Activated CD4-positive, alpha-beta T cell treated with anti-CD3 and anti-CD28 coated beads, Interleukin-2, amount 10 ng/mL, durations not matched to agents 24 days and 14 days (primary cell): Measurements from ENCODE around the gene ITPR3. TPM values are rescaled to one million over a fixed set of nuclear protein-coding genes. Genes with fewer than 3 reads are reported as not detected.

ENCODE experiments used
- DNase-seq: peaks from one replicate; pipeline ENCODE4 v3.0.0; 2022
- H3K27ac Mint-ChIP-seq: one replicate; pipeline ENCODE4 v1.8.0; 2022; ENCODE audit warnings: mild to moderate bottlenecking, mixed read lengths
- H3K27me3 Mint-ChIP-seq: one replicate; pipeline ENCODE4 v1.8.0; 2022; ENCODE audit warnings: mixed read lengths
- H3K36me3 Mint-ChIP-seq: one replicate; pipeline ENCODE4 v1.8.0; 2022; ENCODE audit warnings: low read depth, mild to moderate bottlenecking, mixed read lengths
- H3K4me1 Mint-ChIP-seq: one replicate; pipeline ENCODE4 v1.8.0; 2021; ENCODE audit warnings: mixed read lengths
- H3K4me3 Mint-ChIP-seq: one replicate; pipeline ENCODE4 v1.8.0; 2022; ENCODE audit warnings: mild to moderate bottlenecking, moderate library complexity, mixed read lengths
- H3K9me3 Mint-ChIP-seq: one replicate; pipeline ENCODE4 v1.8.0; 2021; ENCODE audit warnings: mixed read lengths
- intact Hi-C: fragments of 100-400 bp; cut with micrococcal nuclease; formaldehyde crosslinking; loops from one replicate; pipeline ENCODE4 v1.15.1; 2023
- total RNA-seq: library from RNA; stranded (reverse); gene quantifications from 2 replicates; pipeline ENCODE4 v1.2.3, GENCODE V29; 2022

Gene ITPR3
- 45.5 and 45.6 TPM in 2 replicates for total RNA-seq

DNA sequence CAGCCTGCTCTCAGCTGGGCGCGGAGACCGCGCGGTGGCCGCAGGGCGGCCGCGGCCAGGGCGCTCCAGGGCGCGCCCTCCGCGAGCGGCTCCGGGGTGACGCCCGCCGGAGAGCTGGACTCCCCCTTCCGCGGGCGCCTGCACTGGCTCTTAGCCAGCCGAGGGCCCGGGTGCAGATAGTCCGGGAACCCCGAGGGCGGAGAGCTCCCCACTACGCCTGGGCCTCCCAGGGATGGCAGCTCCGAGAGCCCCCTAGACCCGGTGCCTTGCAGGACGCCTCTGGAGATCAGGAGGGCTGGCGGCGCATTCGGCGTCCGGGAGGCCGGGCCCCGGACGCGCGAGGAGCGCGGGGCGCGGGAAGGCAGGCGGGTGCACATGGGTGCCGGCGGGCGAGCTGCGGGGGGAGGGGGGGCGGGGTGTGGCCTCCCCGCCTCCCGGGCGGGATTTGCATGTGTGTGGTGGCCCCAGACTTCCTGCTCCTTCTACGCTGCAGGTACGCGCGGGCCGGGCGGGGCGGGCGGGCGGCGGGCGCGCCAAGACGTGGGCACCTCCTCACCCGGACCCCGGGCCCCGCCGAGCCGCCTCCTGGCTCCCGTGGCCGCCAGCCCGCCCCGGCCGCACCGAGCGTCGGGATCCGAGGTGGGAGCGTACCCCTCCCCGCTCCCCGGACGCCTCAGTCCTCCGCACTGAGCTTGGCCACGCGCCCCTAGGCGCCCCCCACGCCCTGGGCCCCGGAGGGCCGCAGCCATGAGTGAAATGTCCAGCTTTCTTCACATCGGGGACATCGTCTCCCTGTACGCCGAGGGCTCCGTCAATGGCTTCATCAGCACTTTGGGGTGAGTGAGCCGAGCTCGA, at the start of gene ITPR3:
Gene ITPR3, plus strand, starts transcription at position 467 of the 855 bp plus-strand sequence. Its CDS starts 281 bp downstream, at position 748.
- Mint-ChIP-seq H3K4me3 (peak within 1 kb of the TSS; percentile 96), H3K9me3 (no peaks in the 10 kb centered on the region), H3K36me3 (peaks cover 18% of the 10 kb centered on the region), H3K27me3 (no peaks in the 10 kb centered on the region), H3K4me1 (peaks cover 48% of the 10 kb centered on the region), H3K27ac (peak within 1 kb of the TSS; percentile 91)
- intact Hi-C loops, result loop anchor here (1.0 to 5.0 kb wide), 5 partner anchors 36 to 230 kb away; partner anchors contain the start of genes BAK1, CUTA, KIFC1 and ZBTB9
- DNase-seq, result peak; percentile 92

DNA sequence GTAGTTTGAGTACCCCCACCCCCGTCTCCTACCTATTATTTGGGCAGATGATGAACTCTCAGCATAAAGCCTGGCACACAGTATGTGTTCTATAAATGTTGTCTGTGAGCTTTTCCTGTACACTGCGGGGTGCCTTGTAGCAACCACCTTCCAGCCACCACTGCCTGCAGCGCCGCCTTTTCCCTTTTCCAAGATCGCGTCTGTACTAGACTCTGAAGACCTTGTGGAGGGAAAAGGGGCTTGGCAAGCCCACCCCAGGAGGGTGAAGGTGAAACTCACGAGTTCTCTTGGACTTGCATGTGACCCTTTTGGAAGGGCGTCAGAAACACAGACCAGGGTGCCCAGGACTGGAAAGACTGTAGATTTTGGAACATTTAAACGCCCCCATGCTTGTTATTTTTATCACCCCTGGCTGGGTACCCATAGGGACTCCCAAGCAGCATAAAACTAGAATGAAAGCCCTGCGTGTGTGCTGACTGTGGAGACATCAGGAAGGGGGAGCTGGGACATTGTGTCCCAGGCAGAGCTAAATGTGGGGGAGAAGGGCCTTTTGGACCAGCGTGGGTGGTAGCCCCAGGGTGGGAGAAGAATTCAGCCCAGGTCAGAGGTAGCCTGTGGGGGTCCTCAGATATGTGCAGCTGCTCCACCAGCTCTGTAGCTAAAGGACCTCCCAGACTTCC, 49.3 kb upstream of the ITPR3 start:
- peaks cover 59% of the 10 kb centered on the region for H3K36me3 Mint-ChIP-seq
- DNase-seq, result no peak
- peaks cover 52% of the 10 kb centered on the region for H3K4me1 Mint-ChIP-seq
- peak overlapping the region; percentile 86 for H3K4me3 Mint-ChIP-seq
- intact Hi-C loops, result loop anchor here (1.0 to 10.0 kb wide), 6 partner anchors 9 to 257 kb away; partner anchors contain the start of genes BAK1, CUTA, TAPBP and ZBTB22
- H3K27me3 Mint-ChIP-seq, result no peaks in the 10 kb centered on the region
- H3K27ac Mint-ChIP-seq, result peak overlapping the region; percentile 99
- no peaks in the 10 kb centered on the region for H3K9me3 Mint-ChIP-seq

DNA sequence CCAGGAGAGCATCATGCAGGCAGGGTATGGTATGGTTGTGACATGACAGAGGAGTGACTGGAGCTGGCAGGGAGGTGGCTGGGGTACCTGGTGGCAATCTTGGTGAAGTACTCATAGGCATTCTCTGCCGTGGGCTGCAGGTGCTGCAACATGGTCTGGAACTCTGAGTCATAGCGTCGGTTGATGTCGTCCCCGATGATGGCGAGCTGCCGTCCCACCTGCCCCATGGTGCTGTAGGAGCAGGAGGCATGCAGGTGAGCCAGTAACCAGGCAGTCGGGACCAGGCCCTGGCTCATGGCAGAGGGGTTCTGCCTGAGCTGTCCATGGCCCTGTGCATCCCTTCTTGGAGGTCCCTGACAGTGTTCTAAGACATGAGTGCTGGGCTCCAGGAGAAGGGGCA, 45.9 kb upstream of the ITPR3 start:
- Mint-ChIP-seq H3K27ac (no peak overlapping the region), H3K27me3 (no peaks in the 10 kb centered on the region), H3K4me1 (peaks cover 54% of the 10 kb centered on the region), H3K4me3 (no peak overlapping the region), H3K36me3 (peaks cover 54% of the 10 kb centered on the region), H3K9me3 (no peaks in the 10 kb centered on the region)
- peak; percentile 55 for DNase-seq
- intact Hi-C loops, result loop anchor here (10.0 kb wide), 1 partner anchor 260 kb away; the partner anchor contains the start of genes TAPBP and ZBTB22

DNA sequence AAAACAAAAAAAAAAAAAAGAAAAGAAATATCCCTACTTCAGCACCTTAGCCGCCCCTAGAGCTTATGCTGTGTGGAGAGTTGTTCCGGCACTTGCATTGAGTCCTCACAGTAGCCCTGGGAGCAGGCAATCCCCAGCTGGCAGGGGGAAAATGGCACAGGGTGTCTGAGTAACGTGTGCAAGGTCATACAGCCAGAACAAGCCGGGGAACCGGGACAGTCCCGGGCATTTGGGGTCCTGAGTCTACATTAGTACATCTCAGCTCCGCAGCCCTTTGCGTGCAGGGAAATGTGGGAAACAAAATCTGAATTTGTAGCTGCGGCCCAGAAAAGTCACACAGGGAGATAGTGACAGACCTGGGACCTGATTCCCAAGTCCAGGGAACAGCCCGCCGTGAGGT, 44.5 kb upstream of the ITPR3 start:
- Mint-ChIP-seq H3K27ac (peak overlapping the region; percentile 65), H3K27me3 (no peaks in the 10 kb centered on the region), H3K4me1 (peaks cover 42% of the 10 kb centered on the region), H3K4me3 (no peak overlapping the region), H3K9me3 (no peaks in the 10 kb centered on the region), H3K36me3 (peaks cover 45% of the 10 kb centered on the region)
- intact Hi-C loops, result loop anchor here (10.0 kb wide), 1 partner anchor 262 kb away; the partner anchor contains the start of genes TAPBP and ZBTB22
- no peak for DNase-seq

DNA sequence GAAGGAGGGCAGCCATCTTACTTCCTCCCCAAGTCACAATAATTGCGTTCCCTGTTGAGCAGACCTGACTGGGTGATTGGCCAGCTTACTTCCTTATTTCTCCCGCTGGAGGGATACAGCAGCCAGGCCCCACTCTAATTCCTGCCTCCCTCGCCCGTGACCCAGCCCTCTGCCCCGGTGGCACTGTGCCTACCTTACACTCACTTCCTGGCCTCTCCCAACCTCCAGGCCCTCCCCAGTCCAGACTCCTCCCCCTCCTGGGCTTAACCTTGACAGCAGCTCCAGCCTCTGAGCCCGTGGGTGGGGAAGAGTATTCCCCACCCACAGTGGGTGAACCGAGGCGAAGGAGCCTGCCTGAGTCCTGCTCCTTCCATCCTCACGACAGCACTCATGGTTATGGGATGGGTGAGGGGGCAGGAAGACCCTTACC, 44.0 kb upstream of the ITPR3 start:
- no peak for DNase-seq
- intact Hi-C loops, result loop anchor here (10.0 kb wide), 1 partner anchor 262 kb away; the partner anchor contains the start of genes TAPBP and ZBTB22
- H3K4me1 Mint-ChIP-seq, result peaks cover 38% of the 10 kb centered on the region
- no peaks in the 10 kb centered on the region for H3K27me3 Mint-ChIP-seq
- H3K9me3 Mint-ChIP-seq, result no peaks in the 10 kb centered on the region
- H3K36me3 Mint-ChIP-seq, result peaks cover 41% of the 10 kb centered on the region
- peak overlapping the region; percentile 94 for H3K4me3 Mint-ChIP-seq
- peak overlapping the region; percentile 92 for H3K27ac Mint-ChIP-seq

DNA sequence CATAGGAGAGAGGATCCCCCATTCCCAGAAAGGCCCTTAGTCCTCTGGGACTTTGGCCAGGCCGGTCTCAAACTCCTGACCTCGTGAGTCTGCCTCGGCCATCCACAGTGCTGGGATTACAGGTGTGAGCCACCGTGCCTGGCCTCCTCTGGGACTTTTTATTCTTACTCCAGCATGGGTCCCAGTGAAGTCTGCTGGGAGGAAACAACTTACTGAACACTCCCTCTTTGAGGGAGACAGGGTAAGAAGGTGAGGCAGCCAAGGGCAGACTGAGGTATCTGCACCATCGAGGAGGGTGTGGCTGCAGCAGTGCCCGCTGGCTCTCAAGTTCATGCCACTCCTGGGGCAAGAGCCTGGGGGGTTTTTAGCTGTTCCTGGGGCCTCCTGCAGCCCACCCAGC, 43.4 kb upstream of the ITPR3 start:
- DNase-seq, result no peak
- Mint-ChIP-seq H3K27me3 (no peaks in the 10 kb centered on the region), H3K9me3 (no peaks in the 10 kb centered on the region), H3K36me3 (peaks cover 37% of the 10 kb centered on the region), H3K27ac (peak overlapping the region; percentile 92), H3K4me3 (peak overlapping the region; percentile 94), H3K4me1 (peaks cover 34% of the 10 kb centered on the region)
- intact Hi-C loops, result loop anchor here (10.0 kb wide), 1 partner anchor 263 kb away; the partner anchor contains the start of genes TAPBP and ZBTB22

DNA sequence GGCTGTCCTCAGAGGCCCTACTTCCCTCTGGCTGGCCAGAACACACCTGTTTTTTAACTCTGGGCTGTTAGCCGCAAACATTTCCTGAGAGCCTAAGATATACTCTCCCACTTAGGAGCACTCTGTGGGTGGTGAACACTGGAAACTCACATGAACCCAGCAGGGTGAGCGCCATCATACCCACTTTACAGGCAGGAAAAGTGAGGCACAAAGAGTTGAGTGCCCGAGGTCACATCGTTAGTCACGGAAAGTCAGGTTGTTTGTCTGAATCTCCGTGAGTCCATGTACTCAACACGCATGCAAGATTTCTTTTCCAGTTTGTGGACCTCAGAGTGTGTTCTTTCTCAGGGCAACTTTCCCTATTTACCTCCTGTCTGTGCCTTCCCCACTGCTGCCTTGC, 43.0 kb upstream of the ITPR3 start:
- intact Hi-C loops, result loop anchor here (10.0 kb wide), 1 partner anchor 263 kb away; the partner anchor contains the start of genes TAPBP and ZBTB22
- Mint-ChIP-seq H3K27me3 (no peaks in the 10 kb centered on the region), H3K4me3 (peak overlapping the region; percentile 94), H3K27ac (peak overlapping the region; percentile 92), H3K4me1 (peaks cover 34% of the 10 kb centered on the region), H3K36me3 (peaks cover 37% of the 10 kb centered on the region), H3K9me3 (no peaks in the 10 kb centered on the region)
- no peak for DNase-seq

DNA sequence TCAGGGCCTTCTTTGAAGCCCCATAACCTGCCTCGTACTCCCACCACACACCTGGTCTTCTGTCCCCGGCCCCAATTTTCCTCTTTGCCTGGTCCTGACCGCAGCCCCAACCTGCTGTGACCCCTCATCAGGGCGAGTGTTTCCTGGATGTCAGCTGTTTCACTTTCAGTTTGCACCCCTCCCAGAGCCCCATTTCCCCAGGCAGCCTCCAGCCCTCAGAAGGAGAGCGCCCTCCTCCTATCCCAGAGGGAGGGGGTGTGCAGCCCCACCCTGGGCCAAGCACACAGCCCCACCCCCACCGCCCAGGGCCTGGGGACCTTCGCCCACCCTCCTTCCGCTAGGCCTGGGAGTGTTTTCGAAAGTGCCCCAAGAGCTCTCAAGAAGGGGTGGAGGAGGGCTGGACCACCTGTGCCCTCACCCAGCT, 42.5 kb upstream of the ITPR3 start:
- intact Hi-C loops, result loop anchor here (10.0 kb wide), 1 partner anchor 264 kb away; the partner anchor contains the start of genes TAPBP and ZBTB22
- Mint-ChIP-seq H3K4me1 (peaks cover 35% of the 10 kb centered on the region), H3K4me3 (peak overlapping the region; percentile 94), H3K36me3 (peaks cover 36% of the 10 kb centered on the region), H3K27ac (peak overlapping the region; percentile 92), H3K9me3 (no peaks in the 10 kb centered on the region), H3K27me3 (no peaks in the 10 kb centered on the region)
- peak; percentile 91 for DNase-seq

DNA sequence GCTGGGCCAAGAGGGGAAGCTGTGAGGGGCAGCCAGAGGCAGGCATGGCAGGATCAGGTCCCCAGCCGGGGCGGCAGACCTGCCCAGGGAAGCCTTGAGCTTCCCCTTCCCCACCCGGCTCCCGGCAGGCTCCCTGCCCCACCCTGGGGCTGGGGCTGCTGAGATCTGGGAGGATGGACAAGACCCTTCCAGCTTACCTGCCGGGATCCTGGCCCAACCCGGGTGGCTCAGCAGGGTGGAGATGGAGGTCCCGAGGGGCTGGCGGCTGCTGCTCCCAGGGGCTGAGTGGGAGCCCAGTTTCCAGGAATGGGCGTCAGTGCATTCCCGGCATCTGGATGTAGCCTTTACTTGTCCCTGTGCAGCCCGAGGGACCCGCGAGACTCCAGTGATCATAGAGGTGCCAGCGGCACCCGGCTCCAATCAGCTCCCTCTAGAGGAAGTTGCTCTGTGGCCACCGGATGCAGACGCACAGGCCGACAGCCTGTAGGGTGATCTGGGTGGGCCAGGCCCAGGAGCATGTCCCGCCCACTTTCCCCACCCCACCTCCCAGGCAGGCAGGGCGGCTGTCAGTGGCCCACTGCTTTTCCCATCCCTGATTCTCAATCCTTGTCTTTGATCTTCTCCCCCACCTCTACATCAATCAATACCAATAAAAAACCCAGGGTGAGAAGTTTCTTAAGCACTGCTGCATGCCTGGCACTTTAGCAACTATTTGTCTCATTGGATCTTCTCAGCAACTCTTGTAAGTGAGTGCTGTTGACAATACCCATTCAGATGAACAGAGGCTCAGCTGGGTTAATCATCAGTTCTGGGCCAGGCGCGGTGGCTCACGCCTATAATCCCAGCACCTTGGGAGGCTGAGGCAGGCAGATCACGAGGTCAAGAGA, 41.1 kb upstream of the ITPR3 start, which contains the start of gene BAK1:
Gene BAK1, minus strand, starts transcription at position 449 of the 887 bp plus-strand sequence. CDS start 2,672 bp downstream, outside the sequence.
- Mint-ChIP-seq H3K27me3 (no peaks in the 10 kb centered on the region), H3K4me3 (peak within 1 kb of the TSS; percentile 94), H3K9me3 (no peaks in the 10 kb centered on the region), H3K27ac (peak within 1 kb of the TSS; percentile 92), H3K4me1 (peaks cover 37% of the 10 kb centered on the region), H3K36me3 (peaks cover 25% of the 10 kb centered on the region)
- intact Hi-C loops, result loop anchor here (1.0 to 10.0 kb wide), 3 partner anchors 9 to 265 kb away; partner anchors contain the start of genes ITPR3, TAPBP and ZBTB22
- DNase-seq, result peak; percentile 95

DNA sequence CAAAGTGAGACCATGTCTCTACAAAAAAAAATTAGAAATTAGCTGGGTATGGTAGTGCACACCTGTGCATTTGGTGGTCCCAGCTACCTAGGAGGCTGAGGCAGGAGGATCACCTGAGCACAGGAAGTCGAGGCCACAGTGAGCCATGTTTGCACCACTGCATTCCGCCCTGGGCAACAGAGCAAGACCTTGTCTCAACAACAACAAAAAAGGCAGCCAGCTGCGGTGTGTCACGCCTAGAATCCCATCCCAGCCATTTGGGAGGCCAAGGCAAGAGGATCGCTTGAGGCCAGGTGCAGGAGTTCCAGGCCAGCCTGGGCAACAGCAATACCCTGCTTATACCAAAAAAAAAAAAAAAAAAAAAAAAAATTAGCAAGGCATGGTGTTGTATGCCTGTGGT, 39.9 kb upstream of the ITPR3 start:
- H3K36me3 Mint-ChIP-seq, result peaks cover 17% of the 10 kb centered on the region
- no peaks in the 10 kb centered on the region for H3K9me3 Mint-ChIP-seq
- H3K4me3 Mint-ChIP-seq, result no peak overlapping the region
- intact Hi-C loops, result no loop called here
- H3K4me1 Mint-ChIP-seq, result peaks cover 42% of the 10 kb centered on the region
- DNase-seq, result no peak
- H3K27me3 Mint-ChIP-seq, result no peaks in the 10 kb centered on the region
- H3K27ac Mint-ChIP-seq, result no peak overlapping the region

DNA sequence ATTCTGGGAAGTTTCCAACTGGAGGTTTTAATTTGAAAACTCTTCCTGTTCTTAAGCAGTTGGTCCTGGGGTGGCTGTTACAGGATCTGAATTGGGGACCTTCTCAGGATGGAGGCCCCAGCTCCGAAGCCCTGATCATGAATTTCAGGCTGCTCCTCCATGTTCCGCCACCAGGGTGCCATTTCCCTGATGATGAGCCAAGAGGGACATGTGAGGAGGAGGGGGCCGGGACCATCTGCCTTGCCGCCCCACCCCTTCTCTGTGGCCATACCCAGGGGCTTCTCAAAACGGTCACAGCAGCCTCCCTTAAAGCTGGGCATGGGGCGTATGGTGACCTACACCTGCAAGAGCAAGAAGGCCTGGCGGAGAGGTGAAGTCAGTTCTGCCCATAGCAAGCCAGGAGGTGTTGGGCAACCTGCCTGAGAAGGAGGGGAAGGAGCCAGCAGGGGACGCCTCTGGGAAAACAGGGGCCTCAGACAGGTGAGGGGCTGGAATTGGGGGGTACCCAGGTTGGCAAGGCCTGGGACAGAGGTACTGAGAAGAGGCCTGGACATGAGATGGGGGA, 37.4 kb upstream of the ITPR3 start:
- Mint-ChIP-seq H3K27ac (no peak overlapping the region), H3K9me3 (no peaks in the 10 kb centered on the region), H3K4me1 (peaks cover 28% of the 10 kb centered on the region), H3K36me3 (peaks cover 3% of the 10 kb centered on the region), H3K4me3 (no peak overlapping the region), H3K27me3 (no peaks in the 10 kb centered on the region)
- intact Hi-C loops, result loop anchor here (2.0 kb wide), 1 partner anchor 37 kb away; the partner anchor contains the start of gene ITPR3
- DNase-seq, result no peak

DNA sequence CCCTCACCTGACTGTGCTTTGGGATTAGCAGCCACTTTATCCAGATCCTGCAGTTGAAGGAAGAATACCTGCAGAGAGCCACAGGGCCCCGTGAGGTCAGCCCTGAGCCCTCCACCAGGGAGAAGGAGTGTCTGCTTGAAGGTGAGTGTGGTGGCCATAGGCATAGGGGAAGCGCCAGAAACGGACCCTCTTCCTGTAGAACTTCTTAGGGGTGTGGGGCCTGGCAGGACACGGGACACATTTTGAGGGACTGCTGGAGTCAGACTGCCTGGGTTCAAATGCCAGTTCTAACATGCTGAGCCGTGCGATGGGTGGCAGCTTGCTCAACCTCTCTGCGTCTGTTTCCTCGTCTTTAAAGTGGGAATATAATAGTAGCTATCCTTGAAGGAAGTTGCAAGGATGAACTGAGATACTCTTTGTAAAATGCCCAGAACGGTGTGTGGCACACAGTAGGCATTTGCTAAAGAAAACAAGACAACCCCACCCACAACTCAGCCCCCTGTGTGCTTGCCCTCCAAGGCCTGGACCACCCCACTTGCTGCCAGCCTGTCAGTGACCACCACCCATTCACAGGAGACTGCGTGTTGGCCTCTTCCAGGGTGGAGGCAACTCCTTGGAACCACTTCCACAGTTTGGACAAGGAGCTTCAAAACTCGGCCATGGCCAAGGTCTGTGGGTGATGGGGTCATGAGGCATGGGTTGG, 36.3 kb upstream of the ITPR3 start:
- no peak for DNase-seq
- Mint-ChIP-seq H3K27me3 (no peaks in the 10 kb centered on the region), H3K36me3 (no peaks in the 10 kb centered on the region), H3K4me1 (peaks cover 28% of the 10 kb centered on the region), H3K4me3 (peak overlapping the region; percentile 82), H3K9me3 (no peaks in the 10 kb centered on the region), H3K27ac (peak overlapping the region; percentile 94)
- intact Hi-C loops, result loop anchor here (1.0 to 5.0 kb wide), 3 partner anchors 36 to 177 kb away; partner anchors contain the start of gene ITPR3
